Measurements from ENCODE around the gene RECK.
A peak's percentile ranks its signal among the peaks of the same experiment; 100 is the strongest.

The RECK gene

GRCh38 chr9:36162211-36162738 lies 125.6 kb downstream of the RECK start:
- DNase-seq, result no peak

- peak; percentile 97 for DNase-seq
These were observed 126.5 kb downstream of the RECK start for GRCh38 chr9:36163049-36163785.

GRCh38 chr9:36163786-36164170 lies 127.1 kb downstream of the RECK start:
- peak; percentile 57 for DNase-seq

GRCh38 chr9:36164372-36164771 lies 127.7 kb downstream of the RECK start:
- DNase-seq, result peak; percentile 59

GRCh38 chr9:36164989-36165388 lies 128.3 kb downstream of the RECK start:
- DNase-seq, result no peak

- DNase-seq, result peak; percentile 79
These were observed 129.1 kb downstream of the RECK start for GRCh38 chr9:36165826-36166167.

- peak; percentile 90 for DNase-seq
These were observed 129.6 kb downstream of the RECK start for GRCh38 chr9:36166168-36166927.

- DNase-seq, result no peak
These were observed 132.5 kb downstream of the RECK start, which contains the start of gene CCIN for GRCh38 chr9:36169166-36169565. Gene CCIN (plus strand): TSS chr9:36169388. CDS start chr9:36169503, 115 bp downstream.

GRCh38 chr9:36169708-36170107 lies 133.0 kb downstream of the RECK start:
- no peak for DNase-seq

- no peak for DNase-seq
These were observed 133.8 kb downstream of the RECK start for GRCh38 chr9:36170531-36170930.

GRCh38 chr9:36173861-36174260 lies 137.1 kb downstream of the RECK start:
- DNase-seq, result no peak

Measured in right hindlimb (tissue), 1 donor.